Measurements from ENCODE around the gene SORCS2.

SORCS2 gene

DNA sequence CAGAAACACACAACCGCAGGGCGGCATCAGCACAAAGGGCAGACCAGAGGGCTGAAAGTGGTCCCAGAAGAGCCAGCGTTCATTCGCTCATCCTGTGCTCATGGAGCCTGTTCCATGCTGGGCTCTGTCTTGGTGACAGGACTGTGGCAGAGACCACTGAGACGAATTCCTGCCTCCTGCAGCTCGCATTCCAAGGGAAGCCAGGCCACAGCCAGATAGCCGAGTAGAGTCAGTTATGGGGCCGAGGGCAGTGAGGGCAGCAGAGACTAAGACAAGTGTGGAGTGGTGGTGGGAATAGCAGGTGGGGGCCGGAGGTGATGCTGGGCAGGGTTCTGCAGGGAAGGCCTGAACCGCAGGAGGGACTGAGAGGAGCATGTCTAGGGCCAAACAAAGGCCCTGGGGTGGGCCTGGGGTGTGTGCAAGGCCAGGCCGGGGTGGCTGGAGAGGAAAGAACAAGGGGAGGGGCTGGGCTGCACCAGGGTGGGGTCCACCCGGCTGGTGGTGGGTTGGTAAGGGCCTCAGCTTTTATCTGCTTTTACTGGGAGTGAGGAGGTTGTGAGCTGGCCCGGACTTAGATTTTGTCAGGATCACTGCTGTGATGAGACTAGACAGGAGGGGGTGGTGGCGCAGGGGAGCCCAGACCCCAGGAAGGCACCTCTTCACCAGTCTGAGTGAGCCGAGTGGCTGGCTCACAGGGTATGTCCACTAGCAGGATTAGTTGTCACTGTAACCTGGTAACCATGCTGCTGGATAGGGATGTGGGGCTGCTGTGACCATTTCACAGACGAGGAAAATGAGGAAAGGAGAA is 236.1 kb downstream of the SORCS2 start:
- TF ChIP-seq EP300 (IDR thresholded peaks at IDR 0.05; ENCODE audit: borderline replicate concordance) (no peak), TAF1 (IDR thresholded peaks at IDR 0.05; ENCODE audit: low read depth) (no peak)

DNA sequence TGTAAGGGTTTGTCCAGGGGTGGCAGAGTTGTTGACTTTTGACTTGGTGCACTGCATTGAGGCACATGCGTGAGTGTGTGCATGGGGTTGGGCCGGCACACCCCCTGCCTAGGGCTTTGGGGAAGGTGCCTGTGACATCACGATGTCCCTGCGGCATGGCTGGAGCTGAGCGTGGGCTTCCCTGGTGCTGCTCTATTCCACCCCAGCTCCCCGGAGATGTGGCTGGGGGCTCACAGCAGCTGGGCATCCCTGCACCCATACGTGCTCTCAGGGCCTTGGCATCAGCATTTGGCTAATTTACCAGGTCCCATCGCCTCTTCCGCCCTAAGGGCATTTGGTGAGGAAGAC is 236.7 kb downstream of the SORCS2 start:
- TF ChIP-seq CEBPB (IDR thresholded peaks at IDR 0.05) (no peak), TCF12 (IDR thresholded peaks at IDR 0.05; ENCODE audit: low read depth) (no peak), CREB1 (IDR thresholded peaks at IDR 0.05; ENCODE audit: low read depth) (no peak), REST (IDR thresholded peaks at IDR 0.05; ENCODE audit: low read depth) (no peak), ZBTB7A (IDR thresholded peaks at IDR 0.05; ENCODE audit: low read depth) (no peak), MAX (IDR thresholded peaks at IDR 0.05) (no peak), TAF1 (IDR thresholded peaks at IDR 0.05; ENCODE audit: low read depth) (no peak), EGR1 (IDR thresholded peaks at IDR 0.05) (no peak), YY1 (IDR thresholded peaks at IDR 0.05; ENCODE audit: low read depth) (no peak), RAD21 (IDR thresholded peaks at IDR 0.05; ENCODE audit: low read depth) (no peak), NFIC (IDR thresholded peaks at IDR 0.05) (no peak), FOXM1 (IDR thresholded peaks at IDR 0.05; ENCODE audit: borderline replicate concordance, low read depth) (no peak)

- no peak for TF ChIP-seq CEBPB (IDR thresholded peaks at IDR 0.05)
- no peak for TF ChIP-seq TEAD4 (IDR thresholded peaks at IDR 0.05)
- TF ChIP-seq YY1 (IDR thresholded peaks at IDR 0.05; ENCODE audit: low read depth) = no peak
- no peak for TF ChIP-seq RAD21 (IDR thresholded peaks at IDR 0.05; ENCODE audit: low read depth)
- no peak for TF ChIP-seq FOXM1 (IDR thresholded peaks at IDR 0.05; ENCODE audit: borderline replicate concordance, low read depth)
- no peak for TF ChIP-seq EGR1 (IDR thresholded peaks at IDR 0.05)
- TF ChIP-seq CREB1 (IDR thresholded peaks at IDR 0.05; ENCODE audit: low read depth) = no peak
- TF ChIP-seq, protein P1, sequence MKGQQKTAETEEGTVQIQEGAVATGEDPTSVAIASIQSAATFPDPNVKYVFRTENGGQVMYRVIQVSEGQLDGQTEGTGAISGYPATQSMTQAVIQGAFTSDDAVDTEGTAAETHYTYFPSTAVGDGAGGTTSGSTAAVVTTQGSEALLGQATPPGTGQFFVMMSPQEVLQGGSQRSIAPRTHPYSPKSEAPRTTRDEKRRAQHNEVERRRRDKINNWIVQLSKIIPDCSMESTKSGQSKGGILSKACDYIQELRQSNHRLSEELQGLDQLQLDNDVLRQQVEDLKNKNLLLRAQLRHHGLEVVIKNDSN (IDR thresholded peaks at IDR 0.05) = no peak
- TF ChIP-seq ZBTB7A (IDR thresholded peaks at IDR 0.05; ENCODE audit: low read depth) = no peak
- TF ChIP-seq EP300 (IDR thresholded peaks at IDR 0.05; ENCODE audit: borderline replicate concordance) = no peak
- TF ChIP-seq REST (IDR thresholded peaks at IDR 0.05; ENCODE audit: low read depth) = no peak
- TF ChIP-seq MAX (IDR thresholded peaks at IDR 0.05) = no peak
- no peak for TF ChIP-seq NFIC (IDR thresholded peaks at IDR 0.05)
- TF ChIP-seq TAF1 (IDR thresholded peaks at IDR 0.05; ENCODE audit: low read depth) = no peak
- no peak for TF ChIP-seq TCF12 (IDR thresholded peaks at IDR 0.05; ENCODE audit: low read depth)
Measured at GRCh38 chr4:7429601-7430078, 237.3 kb downstream of the SORCS2 start.

GRCh38 chr4:7430368-7430964 is 238.1 kb downstream of the SORCS2 start:
- TF ChIP-seq RAD21 (IDR thresholded peaks at IDR 0.05; ENCODE audit: low read depth) = no peak
- peak; percentile 94 for TF ChIP-seq TEAD4 (IDR thresholded peaks at IDR 0.05)

DNA sequence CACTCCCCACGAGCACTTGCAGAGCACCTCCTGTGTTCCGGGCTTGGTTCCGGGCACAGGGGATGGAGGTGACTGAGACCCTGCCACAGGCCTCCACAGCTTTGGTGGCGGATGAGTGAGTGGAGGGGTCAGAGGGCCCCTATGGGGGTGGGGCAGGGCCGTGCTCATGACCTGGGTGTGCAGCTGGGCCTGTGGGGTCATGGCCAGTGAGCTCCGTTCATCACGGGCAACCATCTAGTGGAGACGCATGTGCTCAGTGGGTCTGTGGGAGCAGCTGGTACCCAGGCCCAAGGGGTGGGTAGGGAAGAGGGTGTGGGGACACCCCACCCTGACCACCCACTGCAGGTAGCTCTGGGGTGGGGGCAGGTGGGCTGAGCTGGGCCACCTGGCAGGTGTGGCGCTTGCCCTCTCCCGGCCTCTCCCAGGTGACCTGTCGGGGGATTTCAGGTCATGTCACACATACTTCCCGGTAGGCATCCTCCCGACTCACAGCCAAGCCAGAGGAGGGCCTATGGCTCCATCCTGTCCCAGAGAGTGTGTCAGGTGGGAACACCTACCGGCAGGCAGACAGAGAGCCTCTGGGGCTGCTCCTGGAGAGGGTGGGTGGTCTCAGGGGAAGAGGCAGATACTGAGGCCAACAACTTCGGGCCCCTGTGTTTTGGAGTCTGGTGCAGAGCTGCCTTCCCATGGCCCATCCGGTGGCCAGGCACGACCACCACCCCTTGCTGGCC is 238.8 kb downstream of the SORCS2 start:
- no peak for TF ChIP-seq NFIC (IDR thresholded peaks at IDR 0.05)

DNA sequence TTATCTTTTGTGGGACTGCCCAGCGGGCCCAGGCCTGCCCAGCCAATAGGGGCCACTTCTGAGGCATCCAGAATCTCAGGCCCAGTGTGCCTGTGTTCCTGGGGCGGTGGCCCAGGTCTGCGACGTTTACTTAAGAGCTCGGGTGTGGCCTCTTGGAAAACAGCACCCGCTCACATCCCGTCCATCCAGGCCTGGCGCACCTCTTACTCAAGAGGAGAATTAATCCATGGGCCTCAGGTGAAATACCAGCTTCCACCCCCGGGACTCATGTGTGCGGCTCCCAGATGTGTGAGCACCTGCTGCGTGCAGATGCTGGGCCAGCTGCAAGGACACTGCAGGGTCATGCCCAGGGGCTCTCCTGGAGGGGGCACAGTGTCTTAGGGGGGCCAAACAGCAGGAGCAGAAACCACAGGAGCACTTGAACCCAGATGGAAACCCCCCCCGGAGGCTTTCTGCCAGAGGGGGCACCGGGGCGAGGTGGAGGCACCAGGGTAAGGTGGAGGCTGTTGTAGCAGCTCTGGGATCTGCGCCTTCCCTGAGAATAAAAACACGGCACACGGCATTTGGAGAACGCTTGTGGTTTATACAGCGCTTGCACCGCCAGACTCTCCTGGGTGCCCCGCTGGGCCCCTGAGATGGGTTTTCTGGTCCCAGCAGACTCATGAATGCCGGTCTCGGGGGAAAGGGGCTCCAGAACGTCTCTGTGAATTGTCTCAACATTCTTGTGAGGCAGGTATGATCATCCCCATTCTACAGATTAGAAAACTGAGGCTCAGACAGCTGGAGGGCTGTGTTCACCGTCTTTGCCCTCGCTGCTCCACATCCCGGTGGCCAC is 239.6 kb downstream of the SORCS2 start:
- TF ChIP-seq TEAD4 (IDR thresholded peaks at IDR 0.05) (no peak), EP300 (IDR thresholded peaks at IDR 0.05; ENCODE audit: borderline replicate concordance) (no peak), EGR1 (IDR thresholded peaks at IDR 0.05) (no peak), RAD21 (IDR thresholded peaks at IDR 0.05; ENCODE audit: low read depth) (no peak), YY1 (IDR thresholded peaks at IDR 0.05; ENCODE audit: low read depth) (no peak), FOXM1 (IDR thresholded peaks at IDR 0.05; ENCODE audit: borderline replicate concordance, low read depth) (no peak)

Measured in Ishikawa (cell line).